Loucy (cell line): Measurements from ENCODE around the gene AMOTL2.

ENCODE experiments used
- H2AFZ ChIP-seq: fragments of 200-600 bp; sonication (generic); 2 replicates; pipeline ENCODE4 v1.6.0; 2016; ENCODE audit warnings: antibody characterized with exemption, mild to moderate bottlenecking, low read length, moderate library complexity
- H3F3A ChIP-seq: fragments of 200-600 bp; 2 replicates; pipeline ENCODE4 v1.6.0; 2016; ENCODE audit warnings: antibody characterized with exemption, low read depth, mild to moderate bottlenecking
- H3K27me3 ChIP-seq: fragments of 200-600 bp; sonication (generic); 2 replicates; pipeline ENCODE4 v1.6.1; 2014; ENCODE audit warnings: low read length, mild to moderate bottlenecking; ENCODE audit not compliant: insufficient read depth, poor library complexity, severe bottlenecking
- H3K36me3 ChIP-seq: fragments of 200-600 bp; sonication (generic); 2 replicates; pipeline ENCODE4 v1.6.1; 2016; ENCODE audit warnings: low read length; ENCODE audit not compliant: insufficient read depth
- H3K4me1 ChIP-seq: fragments of 200-600 bp; sonication (generic); 2 replicates; pipeline ENCODE4 v1.5.1; 2014; ENCODE audit warnings: low read length, mild to moderate bottlenecking; ENCODE audit not compliant: insufficient read depth, poor library complexity, severe bottlenecking
- H3K4me2 ChIP-seq: fragments of 200-600 bp; sonication (generic); 2 replicates; pipeline ENCODE4 v1.6.0; 2014; ENCODE audit warnings: antibody characterized with exemption, low read length, low read depth, mild to moderate bottlenecking; ENCODE audit not compliant: poor library complexity, severe bottlenecking
- H3K4me3 ChIP-seq: fragments of 200-600 bp; sonication (generic); 2 replicates; pipeline ENCODE4 v1.5.1; 2014; ENCODE audit warnings: low read length, mild to moderate bottlenecking, mixed read lengths; ENCODE audit not compliant: poor library complexity, severe bottlenecking
- H3K79me2 ChIP-seq: fragments of 200-600 bp; sonication (generic); 2 replicates; pipeline ENCODE4 v1.6.1; 2014; ENCODE audit warnings: low read length; ENCODE audit not compliant: insufficient read depth
- H3K9ac ChIP-seq: fragments of 200-600 bp; sonication (generic); 2 replicates; pipeline ENCODE4 v1.6.0; 2014; ENCODE audit warnings: mild to moderate bottlenecking, low read depth, low read length, moderate library complexity; ENCODE audit not compliant: poor library complexity, severe bottlenecking
- H3K9me2 ChIP-seq: fragments of 200-600 bp; sonication (generic); replicated peaks from 2 replicates; pipeline ENCODE4 v1.6.1; 2016; ENCODE audit warnings: low read depth, low read length, mixed read lengths
- H3K9me3 ChIP-seq: fragments of 200-600 bp; sonication (generic); 2 replicates; pipeline ENCODE4 v1.6.1; 2014; ENCODE audit warnings: mild to moderate bottlenecking, antibody characterized with exemption, low read length, low read depth; ENCODE audit not compliant: insufficient read depth
- H4K20me1 ChIP-seq: fragments of 200-600 bp; sonication (generic); 2 replicates; pipeline ENCODE4 v1.6.0; 2014; ENCODE audit warnings: antibody characterized with exemption, low read length, mild to moderate bottlenecking; ENCODE audit not compliant: insufficient read depth, poor library complexity, severe bottlenecking
- CTCF ChIP-seq: fragments of 200-600 bp; sonication (generic); conservative IDR thresholded peaks from 2 replicates; pipeline ENCODE4 v1.5.1; 2014; ENCODE audit warnings: mild to moderate bottlenecking, antibody characterized with exemption, low read length
- EZH2phosphoT487 ChIP-seq: fragments of 200-600 bp; IDR thresholded peaks from 2 replicates; pipeline ENCODE4 v1.6.1; 2018; ENCODE audit warnings: antibody characterized with exemption, mild to moderate bottlenecking, moderate library complexity, borderline replicate concordance

The AMOTL2 gene

GRCh38 chr3:134342259-134342658, 32.0 kb downstream of the AMOTL2 start:
- peaks cover 12% of the 10 kb centered on the region for H3K4me1 ChIP-seq
- H2AFZ ChIP-seq: no peak overlapping the region
- no peaks in the 10 kb centered on the region for H4K20me1 ChIP-seq
- H3K4me3 ChIP-seq: no peak overlapping the region
- no peaks in the 10 kb centered on the region for H3F3A ChIP-seq
- H3K79me2 ChIP-seq: no peaks in the 10 kb centered on the region
- no peaks in the 10 kb centered on the region for H3K27me3 ChIP-seq
- H3K9me3 ChIP-seq: no peaks in the 10 kb centered on the region
- no peak overlapping the region for H3K4me2 ChIP-seq
- H3K9ac ChIP-seq: no peak overlapping the region
- TF ChIP-seq CTCF: no peak
- no peak for TF ChIP-seq EZH2phosphoT487
- no peaks in the 10 kb centered on the region; the same call in 1 of the 2 replicates for H3K36me3 ChIP-seq
- no peaks in the 10 kb centered on the region for H3K9me2 ChIP-seq

- Histone ChIP-seq H3K4me2 (no peak overlapping the region), H2AFZ (no peak overlapping the region)
Observed at GRCh38 chr3:134341389-134341788, 32.9 kb downstream of the AMOTL2 start.

GRCh38 chr3:134340982-134341365, 33.3 kb downstream of the AMOTL2 start:
- Histone ChIP-seq H3K27me3 (no peaks in the 10 kb centered on the region), H3K9me3 (no peaks in the 10 kb centered on the region), H3K36me3 (no peaks in the 10 kb centered on the region), H3K9ac (no peak overlapping the region), H3K4me2 (no peak overlapping the region), H3F3A (no peaks in the 10 kb centered on the region), H3K79me2 (no peaks in the 10 kb centered on the region), H4K20me1 (no peaks in the 10 kb centered on the region), H2AFZ (no peak overlapping the region), H3K4me1 (peaks cover 12% of the 10 kb centered on the region), H3K4me3 (no peak overlapping the region), H3K9me2 (no peaks in the 10 kb centered on the region)
- TF ChIP-seq EZH2phosphoT487 (no peak), CTCF (no peak)

More at GRCh38 chr3:134341389-134341788, 32.9 kb downstream of the AMOTL2 start:
- TF ChIP-seq EZH2phosphoT487: no peak
- no peaks in the 10 kb centered on the region for H3K9me3 ChIP-seq
- H3K36me3 ChIP-seq: no peaks in the 10 kb centered on the region
- no peaks in the 10 kb centered on the region for H4K20me1 ChIP-seq
- H3K4me3 ChIP-seq: no peak overlapping the region
- no peak overlapping the region for H3K9ac ChIP-seq
- no peaks in the 10 kb centered on the region for H3K27me3 ChIP-seq
- H3K4me1 ChIP-seq: peaks cover 12% of the 10 kb centered on the region
- no peaks in the 10 kb centered on the region for H3K79me2 ChIP-seq
- H3K9me2 ChIP-seq: no peaks in the 10 kb centered on the region
- H3F3A ChIP-seq: no peaks in the 10 kb centered on the region

- Histone ChIP-seq H3K9me2 (no peaks in the 10 kb centered on the region), H3K4me2 (no peak overlapping the region), H2AFZ (no peak overlapping the region)
Observed at GRCh38 chr3:134340362-134340981, 33.8 kb downstream of the AMOTL2 start.

More at GRCh38 chr3:134340362-134340981, 33.8 kb downstream of the AMOTL2 start:
- TF ChIP-seq CTCF (no peak), EZH2phosphoT487 (no peak)
- Histone ChIP-seq H3K9ac (no peak overlapping the region), H3K79me2 (no peaks in the 10 kb centered on the region), H3F3A (no peaks in the 10 kb centered on the region), H3K36me3 (no peaks in the 10 kb centered on the region), H4K20me1 (no peaks in the 10 kb centered on the region), H3K9me3 (no peaks in the 10 kb centered on the region), H3K27me3 (no peaks in the 10 kb centered on the region), H3K4me3 (no peak overlapping the region), H3K4me1 (peaks cover 11% of the 10 kb centered on the region)
